Measurements from ENCODE around the gene IPO5. TPM values are rescaled to one million over a fixed set of nuclear protein-coding genes. Genes with fewer than 3 reads are reported as not detected.

The IPO5 gene
- total RNA-seq, 4 donors from 2014 or later = 29.8 to 101 (median 42.1) TPM

- Histone ChIP-seq H3K9me3 (no peaks in the 10 kb centered on the region), H3K27me3 (no peaks in the 10 kb centered on the region), H3K4me1 (peaks cover 0 to 4% (median 0%) of the 10 kb centered on the region in 4 donors), H3K27ac (no peak overlapping the region), H3K36me3 (no peaks in the 10 kb centered on the region), H3K4me3 (no peak overlapping the region)
- TF ChIP-seq POLR2A (IDR thresholded peaks at IDR 0.05) (no peak), CTCF (IDR thresholded peaks at IDR 0.05) (no peak)
- DNase-seq = no peak
These were observed 18.0 kb downstream of the IPO5 start for GRCh38 chr13:97971519-97971918.

GRCh38 chr13:97974773-97975172 is 21.3 kb downstream of the IPO5 start:
- Histone ChIP-seq H3K27me3 (no peaks in the 10 kb centered on the region), H3K27ac (peak overlapping the region in 1 of 4 donors; percentile 98), H3K36me3 (no peaks in the 10 kb centered on the region), H3K9me3 (no peaks in the 10 kb centered on the region), H3K4me3 (no peak overlapping the region), H3K4me1 (peaks cover 0 to 20% (median 3%) of the 10 kb centered on the region in 4 donors)
- DNase-seq = no peak
- no peak for TF ChIP-seq POLR2A (IDR thresholded peaks at IDR 0.05)
- TF ChIP-seq CTCF (IDR thresholded peaks at IDR 0.05) = no peak

GRCh38 chr13:97975280-97975847 is 21.9 kb downstream of the IPO5 start:
- no peak for DNase-seq
- TF ChIP-seq CTCF (IDR thresholded peaks at IDR 0.05) = no peak
- TF ChIP-seq POLR2A (IDR thresholded peaks at IDR 0.05) = no peak
- Histone ChIP-seq H3K9me3 (no peaks in the 10 kb centered on the region), H3K4me1 (peaks cover 0 to 20% (median 3%) of the 10 kb centered on the region in 4 donors), H3K27me3 (no peaks in the 10 kb centered on the region), H3K36me3 (no peaks in the 10 kb centered on the region), H3K4me3 (peak overlapping the region; percentile 92 to 99 (median 96)), H3K27ac (peak overlapping the region; percentile 93 to 98 (median 94))

- no peaks in the 10 kb centered on the region for H3K9me3 ChIP-seq
- H3K36me3 ChIP-seq = no peaks in the 10 kb centered on the region
- H3K27me3 ChIP-seq = no peaks in the 10 kb centered on the region
- peak; percentile 91 to 96 (median 94) for DNase-seq
- peaks cover 0 to 20% (median 3%) of the 10 kb centered on the region in 4 donors for H3K4me1 ChIP-seq
- peak overlapping the region; percentile 93 to 98 (median 94) for H3K27ac ChIP-seq
- peak overlapping the region; percentile 92 to 99 (median 96) for H3K4me3 ChIP-seq
- TF ChIP-seq POLR2A (IDR thresholded peaks at IDR 0.05) = peak; percentile 67 to 71
- peak in 3 of 6 experiments; percentile 5 to 30 (median 25) for TF ChIP-seq CTCF (IDR thresholded peaks at IDR 0.05)
These were observed 22.6 kb downstream of the IPO5 start for GRCh38 chr13:97975848-97976609.

GRCh38 chr13:97976610-97977521 is 23.4 kb downstream of the IPO5 start:
- H3K27me3 ChIP-seq = no peaks in the 10 kb centered on the region
- H3K4me1 ChIP-seq = peaks cover 0 to 20% (median 3%) of the 10 kb centered on the region in 4 donors
- no peaks in the 10 kb centered on the region for H3K9me3 ChIP-seq
- H3K4me3 ChIP-seq = peak overlapping the region; percentile 92 to 99 (median 96)
- TF ChIP-seq CTCF (IDR thresholded peaks at IDR 0.05) (no peak), POLR2A (IDR thresholded peaks at IDR 0.05) (no peak)
- H3K36me3 ChIP-seq = no peaks in the 10 kb centered on the region
- no peak for DNase-seq
- peak overlapping the region; percentile 93 to 98 (median 94) for H3K27ac ChIP-seq
